DMS153 treated with DMSO at 0.1 percent for 48 hours (cell line): ENCODE results near the gene SUSD6.
"Not testable (repeated sequence)": the region's sequence is repeated elsewhere in the genome, so short reads cannot be mapped to it uniquely, and the experiment has no call there.

Source experiments
- DNase-seq: peaks from one replicate; lab custom pipeline; 2025; ENCODE audit not compliant: unreplicated experiment; lab: John Stamatoyannopoulos, UW

Gene SUSD6

GRCh38 chr14:69711065-69711464 lies 99.7 kb downstream of the SUSD6 start:
- peak; percentile 36 for DNase-seq

- DNase-seq = no peak
Observed at GRCh38 chr14:69711477-69711876, 100.1 kb downstream of the SUSD6 start.

GRCh38 chr14:69711881-69712560 lies 100.6 kb downstream of the SUSD6 start:
- no peak for DNase-seq

GRCh38 chr14:69712599-69713088 lies 101.2 kb downstream of the SUSD6 start:
- peak; percentile 75 for DNase-seq

GRCh38 chr14:69713209-69713781 lies 101.9 kb downstream of the SUSD6 start:
- DNase-seq = peak; percentile 79

- peak; percentile 89 for DNase-seq
Observed at GRCh38 chr14:69713993-69714679, 102.7 kb downstream of the SUSD6 start.

- no peak for DNase-seq
Observed at GRCh38 chr14:69715725-69716477, 104.5 kb downstream of the SUSD6 start.

GRCh38 chr14:69716478-69717187 lies 105.2 kb downstream of the SUSD6 start:
- DNase-seq = no peak

- DNase-seq = not testable (repeated sequence)
Observed at GRCh38 chr14:69718614-69719013, 107.2 kb downstream of the SUSD6 start.

GRCh38 chr14:69719501-69719951 lies 108.1 kb downstream of the SUSD6 start:
- DNase-seq = no peak

- DNase-seq = no peak
Observed at GRCh38 chr14:69720912-69721311, 109.5 kb downstream of the SUSD6 start.

GRCh38 chr14:69726761-69727511 lies 115.5 kb downstream of the SUSD6 start:
- DNase-seq = peak; percentile 67

GRCh38 chr14:69727860-69728259 lies 116.5 kb downstream of the SUSD6 start:
- DNase-seq = no peak

- not testable (repeated sequence) for DNase-seq
Observed at GRCh38 chr14:69731919-69732598, 120.7 kb downstream of the SUSD6 start.

GRCh38 chr14:69736405-69736804 lies 125.0 kb downstream of the SUSD6 start:
- not testable (repeated sequence) for DNase-seq

GRCh38 chr14:69741055-69741454 lies 129.7 kb downstream of the SUSD6 start:
- DNase-seq = no peak

GRCh38 chr14:69749956-69750355 lies 138.6 kb downstream of the SUSD6 start:
- DNase-seq = no peak

- no peak for DNase-seq
Observed at GRCh38 chr14:69750495-69750894, 139.1 kb downstream of the SUSD6 start.

GRCh38 chr14:69752773-69753172 lies 141.4 kb downstream of the SUSD6 start:
- no peak for DNase-seq
